Dedifferentiated amniotic fluid mesenchymal stem cell (primary cell): ENCODE results near the gene ACAP1.

Source experiments
- DNase-seq: peaks from one replicate; pipeline ENCODE4 v3.0.0-alpha.2; 2016; ENCODE audit errors: extremely low spot score

ACAP1 gene

GRCh38 chr17:7389924-7390910 lies 53.9 kb downstream of the ACAP1 start:
- no peak for DNase-seq

- no peak for DNase-seq
Observed at GRCh38 chr17:7391307-7391706, 55.0 kb downstream of the ACAP1 start.

DNA sequence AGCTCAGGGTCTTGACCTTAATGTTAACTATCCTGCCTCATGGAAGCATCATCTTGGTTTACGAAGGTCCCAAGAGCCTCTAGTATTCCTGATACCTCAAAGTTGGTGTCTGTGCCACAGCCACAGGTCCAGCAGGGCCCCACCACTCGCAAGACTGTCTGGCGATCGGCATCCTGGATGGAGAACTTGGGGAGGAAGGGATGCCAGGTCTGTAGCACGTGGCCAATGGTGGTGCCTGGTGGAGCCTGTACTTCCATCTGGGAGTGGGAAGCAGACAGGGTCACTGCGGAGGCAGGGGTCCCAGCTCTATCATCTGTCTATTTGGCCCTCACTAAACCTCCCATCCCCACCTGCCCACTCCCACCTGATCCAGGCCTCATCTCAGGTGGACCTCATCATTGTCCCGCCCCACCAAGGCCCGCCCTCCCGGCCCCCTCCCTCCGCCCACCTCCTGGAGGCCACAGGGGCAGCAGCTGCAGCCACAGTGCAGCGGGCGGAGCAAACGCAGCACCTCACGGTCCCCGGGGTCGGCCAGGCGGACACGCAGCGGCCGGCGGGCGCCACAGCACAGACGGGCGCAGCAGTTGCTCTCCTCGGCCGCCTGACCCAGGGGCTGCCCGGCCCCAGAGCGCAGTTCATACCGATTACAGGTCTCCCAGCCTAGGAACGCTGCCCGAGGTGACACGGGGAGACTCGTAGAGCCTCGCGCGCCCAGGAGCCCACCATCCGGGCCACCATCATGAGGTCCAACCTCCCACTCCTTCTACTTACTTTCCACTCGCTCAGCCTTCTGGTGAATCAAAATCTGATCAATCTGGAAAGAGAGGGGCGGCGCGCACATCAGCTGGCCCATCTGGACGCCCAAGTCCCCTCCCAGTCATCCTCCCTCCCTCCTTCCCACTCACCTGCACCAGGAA lies 56.6 kb downstream of the ACAP1 start:
- DNase-seq = no peak

DNA sequence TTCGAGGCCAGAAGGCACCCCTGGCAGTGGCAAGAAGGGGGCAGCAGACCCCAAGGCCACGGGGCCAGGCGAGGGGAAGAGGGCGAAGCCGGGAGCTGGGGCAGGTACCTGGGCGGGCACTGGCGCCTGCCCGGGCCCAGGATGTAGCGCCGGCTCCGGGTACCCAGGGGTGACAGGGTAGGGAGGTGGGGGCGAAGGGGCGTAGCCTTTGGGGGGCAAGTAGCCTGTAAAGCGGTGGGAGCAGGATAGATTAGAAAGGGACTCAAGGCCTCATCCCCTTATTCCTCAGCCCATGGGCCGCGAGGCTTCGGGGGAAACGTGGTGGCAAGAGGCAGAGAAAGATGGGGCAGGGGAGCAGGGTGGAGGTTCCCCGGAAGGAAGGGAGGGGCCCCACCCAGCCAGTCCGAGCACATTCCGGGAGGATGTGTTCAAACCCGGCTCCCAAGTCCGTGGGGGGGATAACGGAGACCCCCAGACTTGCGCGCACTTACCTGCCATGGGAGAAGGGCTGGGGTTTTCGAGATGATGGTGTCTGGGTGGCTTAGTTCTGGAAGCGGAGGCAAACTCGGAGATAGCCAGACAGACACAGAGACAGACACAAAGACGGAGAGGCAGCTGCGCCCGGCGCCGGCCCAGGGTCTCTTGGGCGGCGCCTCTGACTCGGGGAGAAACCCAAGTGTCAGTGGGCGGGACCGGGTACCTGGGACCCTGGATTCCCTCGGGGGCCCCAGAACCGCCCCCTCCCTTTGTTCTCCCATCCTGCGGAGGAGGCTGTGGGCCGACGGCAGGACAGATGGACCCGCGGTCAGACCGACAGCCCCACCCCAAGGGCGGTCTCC lies 57.5 kb downstream of the ACAP1 start:
- DNase-seq = no peak

GRCh38 chr17:7394452-7395191 lies 58.3 kb downstream of the ACAP1 start, which contains the start of gene PLSCR3:
Gene PLSCR3, minus strand, starts transcription at chr17:7394525. Its CDS starts 415 bp downstream, at chr17:7394110.
- peak; percentile 62 for DNase-seq

- no peak for DNase-seq
Observed at GRCh38 chr17:7396147-7396546, 59.8 kb downstream of the ACAP1 start.

DNA sequence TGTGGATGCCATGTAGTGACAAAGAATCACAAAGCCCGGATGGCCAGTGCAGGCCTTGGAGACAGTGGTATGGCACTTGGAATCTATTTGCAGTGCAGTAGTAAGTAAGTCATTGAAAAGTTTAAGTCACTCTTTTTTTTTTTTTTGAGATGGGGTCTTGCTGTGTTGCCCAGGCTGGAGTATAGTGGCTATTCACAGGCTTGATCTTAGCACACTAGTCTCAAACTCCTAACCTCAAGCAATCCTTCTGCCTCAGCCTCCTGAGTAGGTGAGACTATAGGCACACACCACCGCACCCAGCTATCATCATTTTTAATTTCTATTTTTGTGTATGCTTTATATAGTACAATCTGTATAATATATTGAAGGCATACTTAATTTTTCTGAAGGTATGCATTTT lies 62.3 kb downstream of the ACAP1 start:
- DNase-seq = no peak
